GF-D8 (cell line): Measurements from ENCODE around the gene CELA3A.
A peak's percentile ranks its signal among the peaks of the same experiment; 100 is the strongest.

Experiments
- DNase-seq: peaks from one replicate; lab custom pipeline; 2025; lab: John Stamatoyannopoulos, UW

The CELA3A gene

DNA sequence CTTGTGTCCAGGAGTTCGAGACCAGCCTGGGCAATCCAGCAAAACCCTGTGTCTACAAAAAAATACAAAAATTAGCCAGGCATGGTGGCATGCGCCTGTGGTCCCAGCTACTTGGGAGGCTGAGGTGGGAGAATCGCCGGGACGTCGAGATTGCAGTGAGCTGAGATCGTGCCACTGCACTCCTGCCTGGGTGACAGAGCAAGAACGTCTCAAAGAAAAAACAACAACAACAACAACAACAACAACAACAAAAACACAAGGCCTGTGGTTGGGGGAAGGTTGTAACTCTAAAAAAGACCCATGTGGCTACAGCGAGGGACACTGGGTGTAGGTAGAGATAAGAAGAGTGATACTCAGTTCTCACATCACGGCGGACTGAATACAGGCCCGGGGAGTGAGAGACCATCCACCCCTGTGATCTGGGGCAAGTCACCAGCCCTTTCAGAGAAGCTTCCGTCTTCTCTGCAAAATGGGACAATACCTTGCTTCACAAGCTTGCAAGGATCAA is 50.2 kb downstream of the CELA3A start:
- DNase-seq: no peak

DNA sequence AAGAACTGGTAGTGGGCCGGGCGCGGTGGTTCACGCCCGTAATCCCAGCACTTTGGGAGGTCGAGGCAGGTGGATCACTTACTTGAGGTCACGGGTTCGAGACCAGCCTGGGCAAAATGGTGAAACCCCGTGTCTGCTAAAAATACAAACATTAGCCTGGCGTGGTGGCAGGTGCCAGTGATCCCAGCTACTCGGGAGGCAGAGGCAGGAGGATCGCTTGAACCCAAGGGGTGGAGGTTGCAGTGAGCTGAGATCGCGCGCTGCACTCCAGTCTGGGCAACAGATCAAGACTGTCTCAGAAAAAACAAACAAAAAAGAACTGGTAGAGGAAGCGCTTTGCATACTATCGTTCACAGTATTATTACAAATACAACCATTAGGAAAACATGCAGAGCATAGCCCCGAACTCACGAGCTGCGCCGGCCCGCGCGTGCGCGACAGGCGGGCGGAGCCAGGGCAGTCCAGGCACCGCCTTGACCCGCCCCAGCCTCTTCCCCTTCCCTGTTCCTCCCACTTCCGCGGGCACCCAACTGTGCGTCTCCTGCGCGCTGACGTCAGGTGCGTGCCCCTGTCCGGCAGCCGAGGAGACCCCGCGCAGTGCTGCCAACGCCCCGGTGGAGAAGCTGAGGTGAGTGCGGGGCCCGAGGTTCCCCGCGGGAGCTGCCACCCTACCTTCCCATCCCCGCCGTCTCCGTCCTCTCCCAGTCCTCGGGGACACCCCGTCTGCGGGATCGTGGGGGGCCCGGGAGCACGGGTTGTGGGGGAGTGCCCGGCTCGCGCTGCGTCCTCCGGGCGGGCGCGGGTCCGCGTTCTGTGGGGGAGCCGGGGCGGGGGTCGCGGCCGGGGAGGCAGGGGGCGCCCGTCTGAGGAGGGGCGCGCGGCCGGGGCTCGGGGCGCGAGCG is 50.9 kb downstream of the CELA3A start, which contains the start of gene CDC42:
CDC42 (plus strand) TSS at position 595 of the 902 bp plus-strand sequence. CDS start 25,770 bp downstream, outside the sequence.
- DNase-seq: peak; percentile 87

DNA sequence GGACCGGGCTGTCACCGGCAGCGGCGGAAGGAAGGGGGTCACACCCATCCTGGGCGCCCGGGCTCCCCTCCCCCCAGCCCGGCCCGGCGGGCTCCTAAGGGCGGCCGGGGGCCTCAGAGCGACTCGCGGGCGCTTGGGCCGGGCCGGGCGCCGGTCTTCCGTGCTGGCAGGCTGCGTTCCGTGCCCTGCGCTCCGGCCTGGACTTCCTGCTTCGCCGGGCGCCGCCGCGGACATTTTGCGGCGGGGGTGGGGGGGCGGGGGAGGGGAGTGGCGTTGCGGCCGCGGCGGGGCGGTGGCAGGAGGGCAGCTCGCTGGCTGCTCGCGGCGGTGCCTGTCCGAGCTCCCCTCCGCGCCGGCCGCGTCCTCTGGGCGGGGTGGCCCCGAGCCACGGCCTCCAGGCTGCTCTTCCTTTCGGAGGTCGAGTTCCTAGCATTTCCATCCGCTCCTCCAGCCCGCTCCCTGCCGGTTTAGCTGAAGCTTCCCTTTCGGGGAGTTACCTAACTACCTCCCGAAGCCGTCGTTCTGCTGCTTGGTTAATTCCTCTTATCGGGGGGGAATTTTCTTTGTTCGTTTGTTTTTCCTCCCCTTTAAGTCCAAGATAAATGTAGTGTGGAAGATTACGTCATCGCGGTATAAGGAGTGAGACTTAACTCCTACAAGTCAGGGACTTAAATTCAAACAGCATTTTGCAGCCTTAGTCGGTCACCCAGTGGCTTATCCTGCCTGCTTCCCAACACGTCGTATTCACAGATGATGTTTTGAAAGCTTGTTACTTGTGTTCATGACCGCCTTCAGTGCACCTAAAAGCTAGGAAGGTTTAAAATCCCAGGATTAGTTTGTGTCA is 51.8 kb downstream of the CELA3A start:
- DNase-seq: peak; percentile 42

DNA sequence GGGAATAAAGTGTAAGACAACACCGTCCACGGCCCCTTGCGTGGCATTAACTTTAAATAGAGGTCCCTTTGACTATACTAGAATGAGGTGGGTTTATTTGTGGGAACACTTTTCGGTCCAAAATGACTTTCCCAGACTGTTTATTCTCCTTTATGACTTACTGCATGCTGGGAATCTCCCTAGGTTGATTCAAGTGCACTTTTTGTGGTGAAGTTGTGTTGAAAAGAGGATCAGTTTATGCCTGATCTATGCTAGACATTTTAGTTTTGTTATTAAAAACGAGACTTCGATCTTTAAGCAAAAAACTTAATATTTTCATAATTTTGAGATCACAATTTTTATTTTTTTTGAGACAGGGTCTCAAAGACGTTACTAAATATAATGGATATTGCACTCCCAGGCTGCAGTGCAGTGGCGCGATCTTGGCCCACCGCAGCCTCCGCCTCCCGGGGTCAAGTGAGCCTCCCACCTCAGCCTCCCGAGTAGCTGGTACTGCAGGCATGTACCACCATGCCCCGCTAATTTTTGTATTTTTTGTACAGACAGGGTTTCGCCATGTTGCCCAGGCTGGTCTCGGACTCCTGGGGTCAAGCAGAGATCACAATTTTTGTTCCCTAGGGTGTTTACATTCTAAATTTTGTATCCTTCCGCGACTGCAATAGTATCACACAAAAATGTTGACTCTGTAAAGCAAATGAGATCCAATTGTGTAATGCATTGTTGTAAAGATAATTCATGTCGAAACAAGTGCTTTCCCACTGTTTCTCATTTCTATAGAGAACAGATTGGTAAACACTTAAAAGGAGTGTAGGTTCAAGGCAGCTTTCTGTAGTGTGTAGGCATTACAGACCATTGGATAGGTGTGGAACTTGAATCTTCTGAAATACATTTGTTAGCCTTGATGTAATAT is 52.7 kb downstream of the CELA3A start:
- DNase-seq: no peak

DNA sequence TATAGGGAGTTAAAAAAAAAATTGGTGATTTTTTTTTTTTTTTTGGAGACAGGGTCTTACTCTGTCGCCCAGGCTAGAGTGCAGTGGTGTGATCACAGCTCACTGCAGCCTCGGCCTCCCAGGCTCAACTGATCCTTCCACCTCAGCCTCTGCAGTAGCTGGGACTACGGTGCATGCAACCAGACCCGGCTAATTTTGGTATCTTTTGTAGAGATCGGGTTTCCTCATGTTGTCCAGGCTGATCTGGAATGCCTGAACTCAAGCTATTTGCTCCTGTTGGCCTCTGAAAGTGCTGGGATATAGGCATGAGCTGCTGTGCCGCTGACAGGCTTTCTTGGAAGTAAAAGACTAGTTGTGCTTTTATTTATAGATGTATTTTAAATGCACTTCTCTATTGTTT is 54.0 kb downstream of the CELA3A start:
- no peak for DNase-seq

DNA sequence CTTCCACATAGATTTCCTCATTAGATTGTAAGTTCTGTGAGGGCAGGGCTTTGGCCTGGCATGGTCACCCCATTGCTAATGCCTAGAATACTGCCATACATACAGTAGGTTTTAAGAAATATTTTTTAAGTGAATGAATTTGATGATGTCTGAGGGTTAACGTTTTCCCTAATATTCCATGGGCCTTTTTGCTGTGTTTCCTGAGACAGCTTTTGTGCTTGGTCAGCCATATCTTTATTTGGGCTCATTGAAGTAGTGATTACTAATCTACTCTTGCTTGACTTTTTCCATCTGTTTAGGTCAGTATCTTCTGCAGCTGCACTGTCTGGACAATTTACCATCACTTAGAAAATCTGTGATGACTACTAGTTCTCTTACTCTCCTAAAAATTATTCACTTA is 54.6 kb downstream of the CELA3A start:
- no peak for DNase-seq

DNA sequence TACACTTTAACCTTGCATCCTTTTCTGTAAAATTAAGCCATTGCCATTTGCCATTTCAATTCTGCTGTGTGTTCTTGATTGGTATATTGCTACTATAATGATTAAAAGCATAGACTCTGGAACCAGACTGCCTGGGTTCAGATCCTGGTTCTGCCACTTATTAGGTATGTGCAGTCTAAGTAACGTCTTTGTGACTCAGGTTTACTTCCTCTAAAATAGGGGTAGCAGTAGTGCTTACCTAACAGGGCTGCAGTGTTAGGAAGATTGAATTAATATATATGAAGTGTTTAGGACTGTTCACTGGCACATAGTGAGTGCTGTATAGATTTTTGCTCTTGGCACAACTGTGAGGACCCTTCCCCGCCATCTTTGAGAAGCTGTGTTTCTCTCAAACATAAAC is 55.5 kb downstream of the CELA3A start:
- DNase-seq: no peak

DNA sequence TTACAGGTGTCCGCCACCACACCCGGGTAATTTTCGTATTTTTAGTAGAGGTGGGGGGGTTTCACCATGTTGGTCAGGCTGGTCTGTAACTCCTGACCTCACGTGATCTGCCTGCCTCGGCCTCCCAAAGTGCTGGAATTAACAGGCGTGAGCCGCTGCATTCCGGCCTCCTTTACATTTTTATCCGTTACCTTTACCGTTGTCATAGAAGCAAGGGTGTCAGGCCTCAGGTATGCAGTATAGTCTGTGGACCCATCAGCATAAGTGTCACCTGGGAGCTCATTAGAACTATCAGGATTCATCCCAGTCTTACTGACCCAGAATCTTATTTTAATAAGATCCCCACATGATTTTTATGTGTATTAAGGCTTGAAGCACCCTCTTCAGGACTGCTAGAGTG is 56.4 kb downstream of the CELA3A start:
- DNase-seq: no peak
